ENCODE results near the gene LAS1L.

- TF ChIP-seq SIN3A (IDR thresholded peaks at IDR 0.05; ENCODE audit: borderline replicate concordance, low read depth, low read length) (no peak), EP300 (IDR thresholded peaks at IDR 0.05; ENCODE audit: borderline replicate concordance in 1 of 2, low read depth in 1 of 2, low read length in 1 of 2) (no peak), JUND (IDR thresholded peaks at IDR 0.05) (no peak), USF1 (IDR thresholded peaks at IDR 0.05; ENCODE audit: borderline replicate concordance, low read depth) (no peak), CTCF (IDR thresholded peaks at IDR 0.05) (no peak), GATA2 (CRISPR knock-in tag; IDR thresholded peaks at IDR 0.05) (no peak), MAX (IDR thresholded peaks at IDR 0.05; ENCODE audit: low read depth) (no peak), ZBTB33 (IDR thresholded peaks at IDR 0.05; ENCODE audit: borderline replicate concordance, low read depth) (no peak), POLR2AphosphoS5 (IDR thresholded peaks at IDR 0.05; ENCODE audit: low read depth, low read length) (no peak), RAD21 (IDR thresholded peaks at IDR 0.05; ENCODE audit: low read length) (no peak), USF2 (IDR thresholded peaks at IDR 0.05; ENCODE audit: borderline replicate concordance, low read depth, low read length) (no peak), REST (IDR thresholded peaks at IDR 0.05; ENCODE audit: low read depth, low read length) (no peak), PBX3 (IDR thresholded peaks at IDR 0.05) (no peak), CHD2 (IDR thresholded peaks at IDR 0.05; ENCODE audit: low read length, partially characterized antibody) (no peak)
Observed at GRCh38 chrX:65522739-65523372, 11.7 kb downstream of the LAS1L start.
